DMS79 treated with DMSO at 0.1 percent for 48 hours (cell line): ENCODE data around the gene SLC43A1.
A peak's percentile ranks its signal among the peaks of the same experiment; 100 is the strongest.

Experiments used
- DNase-seq: peaks from one replicate; lab custom pipeline; 2025; lab: John Stamatoyannopoulos, UW

Gene SLC43A1

GRCh38 chr11:57497303-57498247 lies 17.9 kb downstream of the SLC43A1 start:
- DNase-seq: no peak

- DNase-seq: no peak
Measured at GRCh38 chr11:57496109-57496820, 19.2 kb downstream of the SLC43A1 start.

GRCh38 chr11:57493507-57494503 lies 21.7 kb downstream of the SLC43A1 start:
- peak; percentile 26 for DNase-seq

GRCh38 chr11:57491371-57492061 lies 24.0 kb downstream of the SLC43A1 start:
- DNase-seq: no peak

GRCh38 chr11:57490456-57491248 lies 24.9 kb downstream of the SLC43A1 start:
- no peak for DNase-seq

GRCh38 chr11:57487920-57488659 lies 27.4 kb downstream of the SLC43A1 start:
- DNase-seq: no peak

GRCh38 chr11:57487021-57487778 lies 28.3 kb downstream of the SLC43A1 start:
- no peak for DNase-seq

GRCh38 chr11:57485217-57485990 lies 30.1 kb downstream of the SLC43A1 start:
- no peak for DNase-seq

- DNase-seq: no peak
Measured at GRCh38 chr11:57484141-57484710, 31.3 kb downstream of the SLC43A1 start.

- no peak for DNase-seq
Measured at GRCh38 chr11:57483562-57483918, 32.0 kb downstream of the SLC43A1 start.

GRCh38 chr11:57482782-57483561 lies 32.5 kb downstream of the SLC43A1 start:
- peak; percentile 40 for DNase-seq

GRCh38 chr11:57481915-57482781 lies 33.4 kb downstream of the SLC43A1 start:
- DNase-seq: no peak

- DNase-seq: no peak
Measured at GRCh38 chr11:57481315-57481714, 34.2 kb downstream of the SLC43A1 start.

- peak; percentile 39 for DNase-seq
Measured at GRCh38 chr11:57480409-57481137, 34.9 kb downstream of the SLC43A1 start.

GRCh38 chr11:57479911-57480310 lies 35.6 kb downstream of the SLC43A1 start:
- no peak for DNase-seq
